Subcutaneous adipose tissue (tissue), 4 donors: Measurements from ENCODE around the gene DPYD. TPM values are rescaled to one million over a fixed set of nuclear protein-coding genes. Genes with fewer than 3 reads are reported as not detected.

ENCODE experiments used
- CTCF ChIP-seq: fragments of 450-650 bp; IDR thresholded peaks from one replicate; pipeline ENCODE4 v1.5.1; 2016; ENCODE audit warnings: low read depth, mild to moderate bottlenecking, control low read depth, antibody characterized with exemption, moderate library complexity
- total RNA-seq, 4 donors: library from RNA; depleted of rRNA; stranded (reverse); fragments of >200 nt; gene quantifications; one replicate each; pipeline ENCODE4 v1.1.0, GENCODE V29; 2016

The DPYD gene
- total RNA-seq, 4 donors from 2014 or later: 47.1 to 100 (median 68.0) TPM

GRCh38 chr1:97356309-97356708 is 564.5 kb downstream of the DPYD start:
- no peak for TF ChIP-seq CTCF

- no peak for TF ChIP-seq CTCF
Observed at GRCh38 chr1:97352936-97353382, 567.9 kb downstream of the DPYD start.

GRCh38 chr1:97351846-97352245 is 569.0 kb downstream of the DPYD start:
- TF ChIP-seq CTCF: no peak

- TF ChIP-seq CTCF: no peak
Observed at GRCh38 chr1:97350662-97351061, 570.2 kb downstream of the DPYD start.

- TF ChIP-seq CTCF: no peak
Observed at GRCh38 chr1:97350241-97350640, 570.6 kb downstream of the DPYD start.

GRCh38 chr1:97348599-97349265 is 572.1 kb downstream of the DPYD start:
- no peak for TF ChIP-seq CTCF

GRCh38 chr1:97340951-97341350 is 579.9 kb downstream of the DPYD start:
- TF ChIP-seq CTCF: no peak
